Stimulated activated naive CD8-positive, alpha-beta T cell treated with anti-CD3 and anti-CD28 coated beads, Interleukin-15, Interleukin-2, amounts not matched to agents 100 U/mL and 50 U/mL, for 24 hours (primary cell): ENCODE data around the gene RLBP1.
A peak's percentile ranks its signal among the peaks of the same experiment; 100 is the strongest.
"Not testable (repeated sequence)": the region's sequence is repeated elsewhere in the genome, so short reads cannot be mapped to it uniquely, and the experiment has no call there.

Experiments
- ATAC-seq: fragments of 150-1000 bp; cut with Tn5 transposase; one replicate; pipeline ENCODE4 v1.10.0; 2021
- DNase-seq: peaks from one replicate; pipeline ENCODE4 v3.0.0; 2021

RLBP1 gene

DNA sequence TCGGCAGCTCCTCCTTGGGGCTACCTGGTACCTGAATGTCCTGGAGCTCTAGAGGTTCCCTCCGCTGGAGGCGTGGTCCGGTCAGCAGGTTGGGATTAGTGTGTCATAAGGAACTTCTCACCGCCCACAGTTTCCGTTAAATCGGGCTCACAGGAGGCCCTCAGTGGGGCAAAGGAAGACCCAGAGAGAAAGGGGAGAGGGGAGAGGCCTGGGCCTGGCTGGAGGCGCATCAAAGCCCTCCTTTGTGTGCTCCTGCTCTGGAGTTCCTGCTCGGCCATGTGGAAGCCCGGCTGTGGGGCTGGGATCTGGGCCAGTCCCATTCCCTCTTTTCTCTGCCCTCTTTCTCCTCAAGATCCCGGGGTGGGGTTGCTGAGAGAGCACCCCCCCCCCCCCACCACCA is at the start of gene RLBP1:
RLBP1 (minus strand) TSS at position 37 of the 400 bp plus-strand sequence. CDS start 2,604 bp downstream, outside the sequence.
- no peak for DNase-seq
- no peak for ATAC-seq

DNA sequence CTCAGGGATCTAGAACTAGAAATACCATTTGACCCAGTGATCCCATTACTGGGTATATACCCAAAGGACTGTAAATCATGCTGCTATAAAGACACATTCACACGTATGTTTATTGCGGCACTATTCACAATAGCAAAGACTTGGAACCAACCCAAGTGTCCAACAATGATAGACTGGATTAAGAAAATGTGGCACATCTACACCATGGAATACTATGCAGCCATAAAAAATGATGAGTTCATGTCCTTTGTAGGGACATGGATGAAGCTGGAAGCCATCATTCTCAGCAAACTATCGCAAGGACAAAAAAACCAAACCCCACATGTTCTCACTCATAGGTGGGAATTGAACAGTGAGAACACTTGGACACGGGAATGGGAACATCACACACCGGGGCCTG is 28.8 kb upstream of the RLBP1 start:
- not testable (repeated sequence) for DNase-seq, ATAC-seq

DNA sequence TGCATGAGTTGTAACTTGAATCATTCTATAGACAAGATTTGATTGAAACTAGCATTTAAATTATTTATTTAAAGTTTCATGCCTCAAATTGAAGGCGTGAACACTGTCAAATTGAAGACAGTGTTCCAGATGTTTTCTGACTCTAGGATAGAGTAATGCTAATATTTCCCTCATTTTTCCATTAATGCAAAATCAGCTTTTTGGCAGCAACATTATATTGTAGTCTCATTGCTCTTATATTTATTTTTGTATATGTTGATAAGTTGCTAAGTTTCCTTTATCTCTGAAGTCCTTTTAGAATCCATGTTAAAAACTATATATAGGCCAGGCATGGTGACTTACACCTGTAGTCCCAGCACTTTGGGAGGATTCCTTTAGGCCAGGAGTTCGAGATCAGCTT is 27.2 kb upstream of the RLBP1 start:
- DNase-seq, result no peak
- no peak for ATAC-seq

DNA sequence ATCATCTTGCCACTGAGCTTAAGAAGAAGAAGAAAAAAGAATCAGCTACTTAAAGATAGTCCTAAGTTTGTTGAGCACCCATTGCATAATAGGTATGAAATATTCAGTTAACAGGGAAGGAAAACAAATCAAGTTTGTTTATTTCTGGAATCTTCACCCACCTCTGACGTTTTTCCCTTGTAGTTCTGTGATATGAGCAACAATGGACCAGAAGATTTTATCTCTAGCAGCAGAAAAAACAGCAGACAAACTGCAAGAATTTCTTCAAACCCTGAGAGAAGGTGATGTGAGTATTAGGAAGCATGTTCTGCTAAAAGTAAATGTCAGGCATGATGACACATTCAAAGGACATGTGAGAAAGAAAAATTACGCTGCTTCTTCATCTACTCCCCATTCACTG is 26.1 kb upstream of the RLBP1 start:
- DNase-seq (no peak), ATAC-seq (no peak)

DNA sequence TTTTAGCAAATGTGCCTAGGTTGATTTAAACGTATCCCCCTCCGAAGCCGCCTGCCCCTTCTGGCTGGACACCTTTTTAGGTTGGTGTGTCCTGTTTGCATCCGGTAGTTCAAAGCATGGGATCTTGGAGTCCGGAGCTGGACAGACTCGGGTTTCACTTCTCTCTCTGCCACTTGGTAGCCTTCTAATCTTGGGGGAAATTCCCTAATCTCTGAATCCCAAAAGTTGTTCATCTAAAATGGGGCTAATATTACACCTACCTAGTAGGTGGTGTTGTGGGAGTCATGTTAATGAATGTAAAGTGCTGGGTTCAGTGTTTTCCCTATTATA is 23.2 kb upstream of the RLBP1 start:
- DNase-seq (no peak), ATAC-seq (no peak)

DNA sequence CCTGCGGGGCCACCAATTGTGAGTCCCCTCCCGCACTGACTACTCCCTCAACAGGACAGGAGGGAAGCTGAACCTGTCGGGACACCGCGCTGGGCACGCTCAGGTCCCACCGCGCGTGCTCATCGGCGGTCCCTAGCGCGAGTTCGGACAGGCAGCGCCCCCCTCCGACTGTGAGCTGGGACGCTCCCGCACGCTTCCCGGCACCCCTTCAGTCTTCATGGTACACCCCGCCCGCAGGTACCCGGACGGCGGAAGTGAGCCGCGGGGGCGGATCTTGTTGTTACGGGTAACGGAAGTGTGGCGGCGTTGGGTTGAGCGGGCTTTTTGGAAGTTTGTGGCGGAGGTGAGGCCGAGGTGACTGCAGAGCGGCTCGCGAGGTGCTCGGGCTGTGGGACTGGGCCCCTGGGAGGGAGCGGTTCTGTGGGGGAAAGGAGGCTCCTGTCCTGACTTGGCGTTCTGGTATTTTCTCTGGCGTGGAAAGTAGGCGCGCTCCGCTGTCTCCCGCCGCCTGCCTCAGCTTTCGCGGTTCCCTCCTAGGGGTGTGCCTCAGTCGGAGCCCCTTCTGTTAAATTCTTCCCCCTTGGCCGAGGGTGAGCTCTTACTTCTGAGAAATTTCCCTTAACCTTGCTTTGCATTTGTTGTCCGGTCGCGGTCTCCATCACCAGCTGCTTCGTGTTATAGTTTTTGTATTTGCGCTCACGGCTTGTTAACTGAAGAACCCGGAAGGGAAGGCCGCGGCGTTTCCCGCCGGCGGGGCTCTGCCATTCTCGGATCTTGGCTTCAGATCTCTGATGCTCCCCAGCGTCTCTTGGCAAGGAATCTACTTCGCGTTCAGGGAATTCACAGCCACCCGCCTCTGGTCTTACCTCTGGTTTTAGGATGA is 22.6 kb upstream of the RLBP1 start, which contains the start of gene FANCI:
FANCI (plus strand) TSS at position 289 of the 883 bp plus-strand sequence. CDS start 3,669 bp downstream, outside the sequence.
- ATAC-seq, result peak; percentile 96
- peak; percentile 99 for DNase-seq

DNA sequence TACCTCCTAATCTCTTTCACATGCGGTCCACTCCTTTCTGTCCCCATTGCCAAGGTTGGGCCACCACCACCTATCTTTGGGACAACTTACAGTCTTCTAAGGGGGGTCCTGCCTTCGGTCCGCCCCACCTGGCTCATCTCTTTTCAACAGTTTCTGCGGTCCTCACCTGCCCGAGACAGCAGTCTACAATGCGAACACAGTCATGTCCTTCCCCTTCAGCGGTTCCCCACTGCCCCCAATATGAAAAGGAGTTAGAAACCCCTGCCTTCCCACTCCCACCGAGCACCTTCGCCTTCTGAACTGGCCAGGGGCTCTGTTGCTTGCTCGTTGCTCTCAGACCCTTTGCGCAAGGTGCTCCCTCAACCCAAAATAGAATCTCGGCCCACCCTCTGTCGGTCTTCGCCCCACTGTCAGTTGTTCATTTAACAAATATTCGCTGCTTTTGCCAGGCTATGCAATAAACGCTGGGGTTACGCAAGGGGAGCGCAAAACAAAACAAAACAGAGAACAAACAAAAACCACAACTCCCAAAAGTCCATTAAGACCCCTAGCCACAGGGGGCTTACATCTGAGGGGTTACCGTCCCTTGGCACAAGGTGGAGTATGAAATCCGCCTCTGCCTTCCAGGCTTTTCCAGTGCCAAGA is 21.8 kb upstream of the RLBP1 start:
- DNase-seq, result no peak
- no peak for ATAC-seq

DNA sequence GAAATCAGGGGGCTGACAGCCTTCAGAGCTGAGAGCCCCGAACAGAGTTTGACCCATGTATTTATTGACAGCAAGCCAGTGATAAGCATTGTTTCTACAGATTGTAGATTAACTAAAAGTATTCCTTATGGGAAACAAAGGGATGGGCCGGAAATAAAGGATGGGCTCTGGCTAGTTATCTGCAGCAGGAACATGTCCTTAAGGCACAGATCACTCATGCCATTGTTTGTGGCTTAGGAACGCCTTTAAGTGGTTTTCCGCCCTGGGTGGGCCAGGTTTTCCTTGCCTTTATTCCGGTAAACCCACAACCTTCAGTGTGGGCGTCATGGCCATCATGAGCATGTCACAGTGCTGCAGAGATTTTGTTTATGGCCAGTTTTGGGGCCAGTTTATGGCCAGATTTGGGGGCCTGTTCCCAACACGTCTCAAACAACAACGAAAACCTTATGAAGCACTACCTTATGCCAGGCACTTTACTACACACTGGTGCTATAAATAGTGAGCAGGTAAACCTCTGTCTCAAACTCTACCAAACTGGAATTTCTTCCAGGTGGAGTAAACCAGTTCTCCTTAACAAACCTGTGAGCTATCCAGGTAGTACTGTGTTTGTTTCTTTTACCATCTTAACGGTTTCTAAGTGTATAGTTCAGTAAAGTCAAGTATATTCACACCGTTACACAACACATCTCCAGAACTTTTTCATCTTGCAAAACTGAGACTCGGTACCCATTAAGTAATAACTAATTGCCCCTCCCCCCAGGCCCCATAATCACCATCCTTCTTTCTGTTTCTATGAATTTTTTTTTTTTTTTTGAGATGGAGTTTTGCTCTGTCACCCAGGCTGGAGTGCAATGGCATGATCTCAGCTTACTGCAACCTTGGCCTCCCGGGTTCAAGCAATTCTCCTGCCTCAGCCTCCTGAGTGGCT is 18.8 kb upstream of the RLBP1 start:
- not testable (repeated sequence) for ATAC-seq, DNase-seq

DNA sequence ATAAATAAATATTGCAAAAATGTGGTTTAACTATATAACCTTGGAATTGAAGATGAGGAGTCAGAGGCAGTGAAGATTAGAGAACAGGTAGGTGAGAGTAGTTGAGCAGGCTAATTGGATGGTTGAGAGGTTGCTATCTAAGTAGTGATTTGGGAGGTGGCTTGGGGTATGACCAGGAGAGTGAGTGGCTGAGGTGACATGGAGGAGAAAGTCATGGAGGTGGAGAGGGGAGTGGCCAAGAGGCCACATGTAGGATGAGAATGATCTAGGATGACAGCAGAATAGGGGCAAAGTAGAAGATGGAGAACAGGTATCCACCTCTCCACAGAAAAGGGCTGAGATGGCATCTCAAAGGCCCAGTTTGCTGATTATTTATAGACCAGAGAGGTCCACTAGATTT is 10.5 kb upstream of the RLBP1 start:
- DNase-seq (no peak), ATAC-seq (no peak)

DNA sequence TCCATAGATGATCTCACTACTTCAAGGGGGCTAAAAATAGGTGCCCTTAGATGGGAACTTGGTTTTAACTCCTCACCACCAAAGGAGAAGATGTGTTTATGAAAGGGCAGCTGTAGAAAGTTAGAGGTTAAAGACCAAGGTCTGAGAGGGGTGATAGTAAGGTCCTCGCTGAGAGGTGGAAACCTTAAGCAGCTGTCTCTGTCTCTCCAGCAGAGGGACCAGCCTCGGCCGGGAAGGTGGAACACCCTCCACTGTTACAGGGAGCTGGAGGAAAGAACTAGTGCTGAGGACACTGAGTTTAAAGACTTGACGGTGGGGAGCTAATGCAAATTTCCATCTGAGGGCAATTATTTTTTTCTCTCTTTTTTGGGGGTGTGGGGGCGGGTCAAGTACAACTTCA is 8.9 kb upstream of the RLBP1 start:
- no peak for DNase-seq

DNA sequence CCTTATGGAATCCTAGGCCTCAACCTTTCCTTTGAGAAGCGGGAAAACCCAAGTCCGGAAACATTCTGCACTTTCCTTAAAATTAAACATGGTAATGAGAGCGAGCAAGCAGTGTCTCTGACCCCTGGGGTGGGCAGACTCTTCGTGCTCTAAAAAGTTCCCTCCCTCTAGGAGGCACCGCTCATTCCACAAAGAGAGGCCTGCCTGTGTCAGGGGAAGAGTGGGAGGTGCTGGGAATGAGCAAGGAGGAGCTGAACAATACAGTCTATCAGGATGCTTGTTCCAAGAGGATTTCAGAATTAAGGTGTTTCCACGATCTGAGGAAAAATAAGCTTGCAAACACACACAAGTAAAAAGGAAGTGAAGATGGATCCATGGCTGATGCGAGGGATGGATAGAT is 6.0 kb upstream of the RLBP1 start:
- DNase-seq, result no peak
- no peak for ATAC-seq

More for the DNA sequence above, 8.9 kb upstream of the RLBP1 start:
- ATAC-seq, result peak; percentile 38

DNA sequence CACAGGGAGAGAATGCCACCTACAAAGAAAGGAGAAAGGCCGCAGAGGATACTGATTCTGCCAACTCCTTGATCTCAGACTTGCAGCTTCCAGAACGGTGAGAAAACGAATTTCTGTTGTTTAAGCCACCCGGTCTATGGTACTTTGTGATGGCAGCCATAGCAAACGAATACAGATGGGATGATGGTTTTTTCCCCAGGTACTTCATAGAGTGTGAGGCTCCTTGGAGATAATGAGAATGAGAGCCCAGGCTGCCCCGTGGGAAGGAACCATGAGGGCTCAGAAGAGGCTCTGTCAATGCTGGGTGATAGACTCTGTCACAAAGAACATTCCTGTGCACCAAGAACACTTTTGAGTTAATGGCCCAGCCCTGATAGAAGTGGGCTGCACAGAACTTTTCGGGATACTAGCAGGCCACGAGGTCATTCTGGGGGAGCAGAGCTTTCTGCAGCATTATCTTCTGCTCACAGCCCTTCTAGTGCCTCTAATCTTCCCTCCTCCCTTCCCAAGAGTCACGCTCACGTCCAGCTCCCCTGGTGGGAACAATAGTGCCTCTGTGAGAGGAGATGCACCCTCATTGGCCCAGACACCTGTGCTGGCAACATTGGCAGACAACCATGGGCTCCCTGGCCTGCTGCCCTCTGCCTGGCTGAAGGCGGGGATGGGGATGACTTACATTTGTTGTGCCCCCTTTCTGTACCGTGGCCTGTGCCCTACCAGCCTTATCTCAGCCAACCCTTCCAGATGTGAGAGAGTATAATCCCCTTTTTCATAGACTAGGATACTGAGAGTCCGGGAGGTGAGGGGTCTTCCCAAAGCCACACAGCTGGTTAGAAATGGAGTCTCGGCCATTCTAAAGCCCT is 5.2 kb upstream of the RLBP1 start:
- DNase-seq (no peak), ATAC-seq (no peak)

DNA sequence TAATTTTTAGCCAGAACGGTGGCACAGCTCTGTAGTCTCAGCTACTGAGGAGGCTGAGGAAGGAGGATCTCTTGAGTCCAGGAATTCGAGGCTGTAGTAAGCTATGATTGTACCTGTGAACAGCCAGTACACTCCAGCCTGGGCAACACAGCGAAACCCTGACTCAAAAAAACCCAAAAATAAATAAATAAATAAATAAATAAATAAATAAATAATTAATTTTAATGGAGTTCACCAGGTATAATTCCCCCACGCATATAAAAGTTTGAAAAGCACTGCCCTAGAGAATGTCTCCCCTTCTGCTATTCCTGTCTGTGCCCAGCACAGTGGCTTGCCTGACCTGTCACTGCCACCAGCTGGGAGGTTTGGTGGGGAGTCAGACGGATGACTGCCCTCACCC is 4.2 kb upstream of the RLBP1 start:
- no peak for DNase-seq

DNA sequence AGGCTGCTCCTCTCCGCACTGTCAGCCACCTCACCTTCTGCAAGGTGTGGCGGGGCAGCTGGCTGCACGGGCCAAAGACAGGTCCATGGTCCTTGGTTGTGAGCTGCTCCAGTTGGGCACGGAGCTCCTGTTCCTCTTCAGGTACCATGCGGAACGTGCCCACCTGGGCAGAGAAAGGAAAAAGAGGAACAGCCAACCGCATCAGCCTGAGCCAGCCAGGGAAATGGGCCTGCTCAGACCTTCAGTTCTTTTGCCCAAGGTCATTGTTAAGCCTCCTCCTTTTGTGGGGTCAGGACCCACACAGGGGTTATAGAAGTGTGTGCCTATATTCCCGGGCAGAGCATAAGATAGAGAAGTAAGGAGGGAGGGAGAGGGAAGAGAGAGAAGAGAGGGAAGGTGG is 2.8 kb downstream of the RLBP1 start:
- ATAC-seq, result no peak
- DNase-seq, result no peak

More for the DNA sequence above, 4.2 kb upstream of the RLBP1 start:
- ATAC-seq, result no peak

DNA sequence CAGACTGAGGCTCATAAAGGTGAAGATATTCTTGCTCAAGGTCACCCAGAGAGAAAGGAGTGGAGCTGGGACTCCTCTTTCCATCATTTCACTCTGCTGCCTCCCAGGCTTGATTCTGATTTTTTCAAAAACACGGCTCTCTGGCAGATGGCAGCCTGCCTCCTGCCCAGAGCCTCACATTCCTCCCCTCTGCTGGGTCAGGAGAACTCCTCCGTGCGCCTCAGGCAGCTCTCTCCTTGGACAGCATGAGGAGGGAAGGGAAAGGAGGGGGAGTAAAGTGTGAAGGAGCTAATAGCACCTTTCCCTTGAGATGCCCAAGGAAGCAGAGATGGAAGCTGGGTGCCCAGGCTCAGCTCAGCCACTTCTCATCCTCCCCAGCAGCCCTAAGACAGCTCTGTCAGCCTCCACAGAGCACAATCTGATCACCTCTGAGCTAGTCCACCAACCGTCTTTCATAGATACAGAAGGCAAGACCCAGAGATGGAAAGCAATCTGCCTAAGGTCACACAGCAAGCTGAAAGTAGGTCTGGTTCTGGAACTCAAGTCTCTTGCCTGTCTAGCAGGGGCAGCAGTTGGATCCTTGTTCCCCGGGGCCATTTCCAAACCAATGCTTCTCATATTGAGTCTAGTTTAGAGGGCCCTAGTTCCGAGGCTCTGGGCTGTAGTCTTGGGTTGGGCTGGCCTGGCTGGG is 3.5 kb downstream of the RLBP1 start:
- no peak for DNase-seq
- ATAC-seq, result no peak

DNA sequence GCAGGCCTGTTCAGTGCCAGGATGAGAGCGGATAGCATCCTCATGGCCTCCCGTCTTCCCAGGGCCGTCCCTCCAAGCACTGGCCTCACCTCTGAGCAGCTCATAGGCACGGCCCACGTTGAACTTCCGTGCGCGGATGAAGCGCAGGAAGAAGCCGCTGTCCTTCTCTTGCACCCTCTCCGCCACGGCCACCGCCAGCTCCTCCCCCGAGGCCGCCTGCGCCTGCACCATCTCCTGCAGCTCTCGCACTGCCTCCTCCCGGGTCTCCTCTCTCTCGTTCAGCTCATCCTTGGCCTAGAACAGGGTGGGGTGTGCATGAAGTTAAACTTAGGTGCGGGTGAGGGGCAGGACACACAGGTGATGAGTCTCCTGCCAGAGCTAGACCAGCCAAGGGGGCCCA is 4.3 kb downstream of the RLBP1 start:
- DNase-seq (no peak), ATAC-seq (no peak)

DNA sequence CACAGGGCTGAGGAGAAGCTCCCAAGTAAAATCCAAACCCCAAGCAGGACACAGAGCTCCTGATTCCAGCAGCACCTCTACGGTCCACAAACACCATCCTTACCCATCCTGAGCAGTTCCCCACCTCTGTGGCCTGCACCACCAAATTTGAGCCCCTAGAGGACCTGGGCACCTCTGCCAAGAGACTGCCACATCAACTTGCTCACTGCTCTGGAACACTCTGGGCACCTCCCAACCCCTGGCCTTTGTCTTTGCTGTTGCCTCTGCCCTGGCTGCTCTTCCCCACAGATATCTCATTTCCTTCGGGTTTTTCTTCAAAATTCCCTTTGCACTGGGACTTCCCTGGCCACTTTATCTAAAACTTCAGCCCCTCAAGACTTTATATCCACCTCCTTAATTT is 5.8 kb downstream of the RLBP1 start:
- DNase-seq, result no peak
- ATAC-seq, result peak; percentile 47

DNA sequence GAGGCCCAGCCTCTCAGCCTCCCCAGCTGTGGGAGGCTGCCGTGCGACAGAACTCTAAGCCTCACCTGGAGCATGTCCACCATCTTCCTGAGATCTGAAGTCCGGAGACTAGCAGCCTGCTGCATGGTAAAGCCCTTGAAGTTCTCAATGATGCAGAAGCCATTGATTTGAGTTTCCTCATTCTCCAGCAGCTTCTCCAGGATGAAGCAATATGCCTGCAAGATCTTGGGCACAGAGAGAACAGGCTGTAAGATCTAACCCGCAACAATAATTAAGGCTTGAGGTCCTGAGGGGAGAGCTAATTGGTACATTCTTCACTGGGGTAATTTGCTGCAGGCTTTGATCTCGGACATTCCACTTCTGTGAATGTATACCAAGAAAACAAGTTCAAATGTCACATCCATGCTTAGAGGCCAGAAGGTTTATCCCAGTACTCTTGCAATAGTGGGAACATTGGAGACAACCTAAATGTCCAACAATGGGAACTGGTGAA is 9.7 kb downstream of the RLBP1 start:
- DNase-seq (no peak), ATAC-seq (no peak)

DNA sequence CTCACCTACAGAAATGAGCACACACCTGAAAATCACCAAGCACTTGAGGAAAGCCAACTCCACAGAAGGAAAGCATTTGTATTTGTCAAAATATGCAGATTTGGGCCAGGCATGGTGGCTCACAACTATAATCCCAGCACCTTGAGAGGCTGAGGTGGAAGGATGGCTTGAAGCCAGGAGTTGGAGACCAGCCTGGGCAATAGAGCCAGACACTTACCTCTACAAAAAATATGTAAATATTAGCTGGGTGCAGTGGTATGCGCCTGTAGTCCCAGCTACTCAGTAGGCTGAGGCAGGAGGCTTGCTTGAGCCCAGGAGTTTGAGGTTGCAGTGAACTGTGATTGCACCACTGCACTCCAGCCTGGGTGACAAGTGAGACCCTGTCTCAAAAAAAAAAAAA is 12.3 kb downstream of the RLBP1 start:
- no peak for ATAC-seq
- DNase-seq, result no peak

DNA sequence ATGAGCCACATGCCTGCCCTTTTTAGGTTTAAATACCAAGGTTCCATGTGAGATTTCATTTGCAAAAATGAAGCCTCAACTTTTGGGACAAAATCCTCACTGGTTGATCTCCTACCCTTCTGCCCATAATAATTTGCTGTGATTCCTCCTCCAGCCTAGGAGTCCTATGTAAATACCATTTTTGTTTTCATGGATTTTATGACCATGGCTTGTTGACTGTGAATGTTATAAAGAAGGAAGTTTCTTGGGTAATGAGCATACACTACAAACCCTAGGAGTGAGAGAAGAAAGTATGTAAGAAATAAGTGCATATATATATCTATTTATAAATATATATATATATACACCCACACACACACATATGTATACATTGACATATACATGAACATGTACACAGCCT is 13.1 kb downstream of the RLBP1 start:
- ATAC-seq, result no peak

DNA sequence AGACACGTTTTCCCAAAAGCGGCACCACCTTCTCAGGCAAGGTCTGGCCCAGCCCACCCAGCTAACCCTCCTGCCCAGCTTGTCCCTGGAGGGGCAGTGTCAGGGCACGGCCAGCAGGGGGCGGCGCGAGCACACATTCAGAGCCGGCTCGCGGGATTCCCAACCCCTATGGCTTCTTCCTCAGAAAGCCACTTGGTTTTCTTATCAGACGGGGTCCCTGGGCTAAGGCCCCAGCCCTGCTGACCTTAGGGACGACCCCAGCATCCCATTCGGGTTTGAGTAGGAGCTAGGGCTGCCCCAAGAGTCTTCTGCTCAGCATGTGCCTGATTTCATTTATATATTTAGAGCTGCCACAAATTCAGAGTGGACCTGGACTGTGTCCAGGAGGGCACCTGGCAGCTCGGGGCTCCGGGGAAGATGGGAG is 14.5 kb downstream of the RLBP1 start:
- DNase-seq (peak; percentile 85), ATAC-seq (peak; percentile 76)

More for the DNA sequence above, 13.1 kb downstream of the RLBP1 start:
- DNase-seq, result no peak
